Prostate gland (tissue), 2 donors: ENCODE measurements around the gene CAP2.

ENCODE experiments used
- CTCF ChIP-seq, 4 experiments: fragments of 200-600 bp in 2 of 4; fragments of 450-650 bp in 2 of 4; sonication (generic) in 2 of 4; IDR thresholded peaks; 1 replicate in 3 of 4; 2 replicates in 1 of 4; pipeline ENCODE4 v1.5.1; 2016 to 2019; ENCODE audit warnings: antibody characterized with exemption in 4 of 4, mild to moderate bottlenecking in 2 of 4, moderate library complexity in 2 of 4
- POLR2AphosphoS5 ChIP-seq: sonication (generic); formaldehyde crosslinking; IDR thresholded peaks from one replicate; pipeline ENCODE4 v1.6.1; 2017; ENCODE audit warnings: antibody characterized with exemption

- no peak for TF ChIP-seq CTCF (IDR thresholded peaks at IDR 0.05)
- no peak for TF ChIP-seq POLR2AphosphoS5
Measured at GRCh38 chr6:17417817-17418216, 24.4 kb downstream of the CAP2 start.
